NCI-H748 (cell line): ENCODE measurements around the gene MMP20.
"Not testable (repeated sequence)": the region's sequence is repeated elsewhere in the genome, so short reads cannot be mapped to it uniquely, and the experiment has no call there.

ENCODE experiments used
- DNase-seq: peaks from one replicate; lab custom pipeline; 2025; ENCODE audit not compliant: unreplicated experiment; lab: John Stamatoyannopoulos, UW

The MMP20 gene

DNA sequence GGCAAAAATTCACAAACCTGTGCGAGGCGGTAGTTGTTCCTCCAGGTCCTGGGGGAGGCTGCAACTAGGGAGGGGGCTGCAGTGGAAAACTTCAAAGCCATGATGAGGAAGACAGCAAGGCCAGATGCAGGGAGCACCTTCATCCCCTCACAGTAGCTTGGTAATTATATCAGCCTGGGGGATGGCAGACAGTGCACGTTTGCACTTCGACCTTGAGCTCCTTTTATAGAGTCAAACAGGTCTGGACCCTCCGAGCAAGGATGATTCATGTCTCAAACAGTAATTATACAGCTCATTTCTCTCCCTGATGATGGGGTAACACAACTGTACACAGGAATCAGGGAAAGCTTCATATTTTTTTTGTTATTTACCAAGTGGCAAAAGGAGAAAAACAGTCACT is at the start of gene MMP20:
Gene MMP20 (minus strand): TSS at position 156 of the 400 bp plus-strand sequence. CDS start 13 bp downstream, at position 143.
- no peak for DNase-seq

DNA sequence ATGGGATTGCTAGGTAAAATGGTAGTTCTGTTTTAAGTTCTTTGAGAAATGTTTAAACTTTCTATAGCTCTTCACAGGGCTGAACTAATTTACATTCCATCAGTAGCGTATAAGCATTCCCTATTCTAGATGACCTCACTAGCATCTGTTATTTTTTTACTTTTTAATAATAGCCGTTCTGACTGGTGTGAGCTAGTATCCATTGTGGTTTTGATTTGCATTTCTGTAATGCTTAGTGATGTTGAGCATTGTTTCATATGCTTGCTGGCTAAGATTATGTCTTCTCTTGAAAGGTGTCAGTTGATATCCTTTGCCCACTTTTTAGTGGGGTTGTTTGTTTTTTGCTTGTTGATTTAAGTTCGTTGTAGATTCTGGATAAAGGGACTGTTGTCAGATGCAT is 44.5 kb upstream of the MMP20 start:
- DNase-seq, result no peak

DNA sequence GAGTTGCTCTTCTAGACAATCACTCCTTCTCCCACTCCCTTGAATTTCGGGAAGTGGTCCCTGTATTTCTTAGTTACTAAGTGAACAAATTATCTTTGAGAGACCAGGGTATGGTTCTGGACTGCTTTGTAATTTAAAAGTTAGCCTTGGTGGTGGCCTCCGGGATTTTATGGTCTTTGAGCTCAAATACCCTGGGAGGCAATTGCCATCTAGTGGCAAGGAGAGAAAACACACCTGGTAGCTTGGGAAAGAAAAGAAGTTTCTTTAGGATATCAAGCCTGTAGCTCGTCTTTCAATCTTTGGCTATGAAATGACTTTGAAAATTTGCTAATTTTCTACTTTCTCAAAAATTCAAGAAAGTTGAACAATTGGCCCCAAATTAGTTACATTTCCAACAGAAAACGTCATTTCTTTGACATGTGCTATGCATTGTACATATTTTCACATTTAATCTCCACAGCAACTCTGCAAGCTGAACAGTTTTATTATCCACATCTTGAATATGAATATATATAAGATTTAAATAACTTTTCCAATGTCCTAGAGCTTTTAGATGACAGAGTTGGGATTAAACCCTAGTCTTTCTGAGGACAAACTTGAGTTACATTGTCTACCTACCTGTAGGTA is 41.3 kb upstream of the MMP20 start:
- DNase-seq, result peak; percentile 51

DNA sequence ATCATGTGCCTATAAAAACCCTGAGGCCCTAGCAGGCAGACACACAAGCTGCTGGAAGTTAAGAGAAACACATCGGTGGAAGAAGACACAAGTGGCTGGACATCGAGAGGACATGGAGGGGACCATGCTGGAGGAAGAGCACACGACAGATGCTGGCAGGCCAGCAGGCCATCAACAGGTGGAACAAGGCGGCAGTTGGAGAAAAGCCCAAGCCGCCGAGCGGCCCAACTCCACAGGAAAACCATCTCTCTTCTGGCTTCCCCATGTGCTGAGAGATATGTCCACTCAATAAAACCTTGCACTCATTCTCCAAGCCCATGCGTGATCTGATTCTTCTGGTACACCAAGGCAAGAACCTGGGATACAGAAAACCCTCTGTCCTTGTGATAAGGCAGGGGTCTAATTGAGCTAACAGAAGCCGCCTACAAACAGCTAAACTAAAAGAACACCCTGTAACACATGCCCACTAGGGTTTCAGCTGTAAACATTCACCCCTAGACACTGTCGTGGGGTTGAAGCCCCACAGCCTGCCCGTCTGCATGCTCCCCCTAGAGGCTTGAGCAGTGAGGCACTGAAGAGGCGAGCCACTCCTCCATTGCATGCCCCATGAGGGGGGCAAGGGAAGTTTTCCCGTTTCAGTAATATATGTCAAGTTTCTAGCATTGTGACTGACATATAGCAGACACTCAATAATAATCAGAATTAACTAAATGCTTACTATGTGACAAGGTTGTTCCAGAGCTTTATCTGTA is 39.0 kb upstream of the MMP20 start:
- no peak for DNase-seq

DNA sequence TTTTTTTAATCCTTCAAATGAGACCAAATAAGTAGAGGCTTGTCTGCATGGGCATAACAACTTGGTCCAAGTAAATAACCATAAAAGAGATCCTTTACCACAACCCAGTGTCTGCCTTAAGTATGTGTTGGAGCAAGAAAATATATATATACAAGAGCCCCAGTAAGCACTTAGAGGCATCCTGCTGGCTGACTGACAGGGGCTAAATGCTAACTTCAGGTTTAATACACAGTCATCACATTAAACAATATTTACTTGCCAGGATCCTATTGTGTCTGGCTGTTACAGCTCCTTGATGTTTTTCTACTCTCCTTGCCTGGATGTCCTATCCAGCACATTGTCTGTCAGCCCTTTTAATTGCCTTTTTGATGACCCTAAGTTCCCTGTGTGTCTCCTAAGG is 37.5 kb upstream of the MMP20 start:
- DNase-seq, result no peak

- no peak for DNase-seq
Observed at GRCh38 chr11:102661040-102661439, 35.9 kb upstream of the MMP20 start.

DNA sequence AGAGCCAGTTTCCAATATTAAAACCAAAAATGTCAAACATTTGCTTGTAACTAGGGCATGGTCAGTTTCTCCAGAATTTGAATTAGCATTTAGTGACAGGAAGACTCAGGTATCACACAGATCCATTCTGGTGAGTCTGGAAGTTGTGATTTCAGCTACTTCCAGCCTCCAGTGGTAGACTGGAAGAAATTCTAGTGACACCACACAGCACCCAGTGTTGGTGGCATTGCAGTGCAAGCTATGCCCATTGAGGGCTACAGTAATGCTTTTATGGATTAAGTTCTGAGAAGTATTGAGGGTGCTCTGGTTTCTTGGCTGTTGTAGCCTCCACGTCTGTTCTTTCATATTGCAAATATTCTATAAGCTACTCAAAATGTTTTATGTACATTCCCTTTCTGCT is 31.4 kb upstream of the MMP20 start:
- no peak for DNase-seq

GRCh38 chr11:102655547-102655946 is 30.4 kb upstream of the MMP20 start:
- DNase-seq, result no peak

- DNase-seq, result no peak
Observed at GRCh38 chr11:102654761-102655160, 29.6 kb upstream of the MMP20 start.

DNA sequence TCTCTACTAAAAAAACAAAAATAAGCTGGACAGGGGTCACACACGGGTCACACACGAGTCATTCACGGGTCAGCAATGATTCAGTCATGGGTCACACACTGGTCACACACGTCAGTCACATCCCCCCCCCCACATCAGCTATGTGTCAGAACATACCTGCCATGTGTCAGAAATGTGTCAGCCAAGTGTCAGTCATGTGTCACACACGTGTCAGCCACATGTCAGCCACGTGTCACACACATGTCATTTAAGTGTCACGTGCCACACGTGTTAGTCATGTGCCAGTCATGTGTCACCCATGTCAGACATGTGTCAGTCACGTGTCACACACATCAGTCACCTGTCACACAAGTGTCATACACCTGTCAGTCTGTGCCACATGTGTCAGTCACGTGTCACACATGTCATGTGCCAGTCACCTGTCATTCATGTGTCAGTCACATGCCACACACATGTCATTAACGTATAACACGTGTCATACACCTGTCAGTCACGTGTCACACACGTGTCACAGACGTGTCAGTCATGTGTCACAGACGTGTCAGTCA is 28.7 kb upstream of the MMP20 start:
- no peak for DNase-seq

DNA sequence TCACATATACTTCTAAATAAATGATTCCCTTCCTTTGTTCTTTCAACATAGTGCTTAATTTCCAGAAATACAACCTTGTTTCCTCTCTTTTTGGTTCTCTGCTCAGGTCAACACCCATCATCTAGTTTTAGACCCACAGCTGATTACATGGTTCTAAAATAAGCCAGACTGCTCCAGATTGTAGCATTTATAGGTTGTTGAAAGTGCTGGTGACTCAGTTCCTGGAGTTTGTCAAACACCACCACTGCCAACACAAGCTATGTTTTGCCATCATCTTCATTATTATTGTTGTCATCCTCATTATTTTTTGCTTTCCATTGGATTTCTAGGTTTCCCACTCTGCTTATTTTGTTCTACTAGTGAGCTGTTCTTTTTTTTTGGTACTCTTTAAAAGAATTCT is 22.3 kb upstream of the MMP20 start:
- DNase-seq, result no peak

GRCh38 chr11:102643941-102644340 is 18.8 kb upstream of the MMP20 start:
- DNase-seq, result no peak

DNA sequence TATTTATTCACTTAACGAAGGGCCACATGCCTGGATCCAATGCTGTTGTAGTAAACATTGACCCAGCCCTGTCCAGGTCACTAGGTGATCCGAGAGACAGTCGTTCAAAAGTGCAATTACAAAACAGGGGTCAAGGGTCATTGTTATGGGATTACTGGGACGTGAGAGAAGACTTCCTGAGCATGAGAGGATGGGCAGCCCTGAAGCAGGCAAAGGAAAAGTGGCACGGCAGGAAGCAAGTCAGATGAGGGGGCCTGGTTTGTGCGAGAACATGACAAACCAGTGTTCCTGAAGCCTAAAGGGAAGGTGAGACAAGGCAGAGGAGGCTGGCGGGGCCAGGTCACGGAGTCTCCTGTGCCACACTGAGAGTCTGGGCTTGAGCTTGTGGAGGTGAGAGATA is 15.8 kb upstream of the MMP20 start:
- no peak for DNase-seq

DNA sequence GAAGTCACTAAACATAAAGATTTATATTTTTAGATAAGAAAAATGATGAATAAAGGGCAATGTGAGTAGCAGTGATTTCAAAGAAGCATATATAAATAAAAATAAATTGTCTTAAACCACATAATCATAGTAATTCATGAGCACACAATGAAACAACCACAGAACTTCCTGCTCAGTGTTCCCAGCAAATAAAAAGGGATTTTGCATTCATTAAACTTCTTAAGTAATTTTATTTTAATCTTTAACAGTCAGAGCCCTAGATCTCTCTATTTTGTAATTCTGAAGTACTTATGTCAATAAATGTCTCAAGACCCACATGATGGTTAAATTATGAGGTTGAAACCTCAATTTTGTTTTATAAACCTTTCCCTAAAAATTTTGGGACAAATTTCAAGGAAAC is 14.5 kb upstream of the MMP20 start:
- DNase-seq, result no peak

- DNase-seq, result no peak
Observed at GRCh38 chr11:102637731-102638130, 12.6 kb upstream of the MMP20 start.

- no peak for DNase-seq
Observed at GRCh38 chr11:102633385-102634026, 8.4 kb upstream of the MMP20 start.

DNA sequence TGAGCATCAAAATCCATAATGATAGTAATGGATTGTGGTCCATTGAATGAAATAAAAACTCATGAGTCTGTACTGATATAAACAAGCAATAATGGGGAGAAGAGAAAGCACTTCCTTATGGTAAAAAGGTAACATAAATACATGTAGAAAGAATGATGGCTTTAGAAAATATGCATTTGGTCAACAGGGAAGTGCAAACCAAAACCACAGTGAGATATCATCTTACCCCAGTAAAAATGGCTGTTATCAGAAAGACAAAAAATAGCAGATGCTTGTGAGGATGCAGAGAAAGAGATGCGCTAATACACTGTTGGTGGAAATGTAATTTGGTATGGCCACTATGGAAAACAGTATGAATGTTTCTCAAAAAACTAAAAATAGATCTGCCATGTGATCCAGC is 6.9 kb upstream of the MMP20 start:
- no peak for DNase-seq

DNA sequence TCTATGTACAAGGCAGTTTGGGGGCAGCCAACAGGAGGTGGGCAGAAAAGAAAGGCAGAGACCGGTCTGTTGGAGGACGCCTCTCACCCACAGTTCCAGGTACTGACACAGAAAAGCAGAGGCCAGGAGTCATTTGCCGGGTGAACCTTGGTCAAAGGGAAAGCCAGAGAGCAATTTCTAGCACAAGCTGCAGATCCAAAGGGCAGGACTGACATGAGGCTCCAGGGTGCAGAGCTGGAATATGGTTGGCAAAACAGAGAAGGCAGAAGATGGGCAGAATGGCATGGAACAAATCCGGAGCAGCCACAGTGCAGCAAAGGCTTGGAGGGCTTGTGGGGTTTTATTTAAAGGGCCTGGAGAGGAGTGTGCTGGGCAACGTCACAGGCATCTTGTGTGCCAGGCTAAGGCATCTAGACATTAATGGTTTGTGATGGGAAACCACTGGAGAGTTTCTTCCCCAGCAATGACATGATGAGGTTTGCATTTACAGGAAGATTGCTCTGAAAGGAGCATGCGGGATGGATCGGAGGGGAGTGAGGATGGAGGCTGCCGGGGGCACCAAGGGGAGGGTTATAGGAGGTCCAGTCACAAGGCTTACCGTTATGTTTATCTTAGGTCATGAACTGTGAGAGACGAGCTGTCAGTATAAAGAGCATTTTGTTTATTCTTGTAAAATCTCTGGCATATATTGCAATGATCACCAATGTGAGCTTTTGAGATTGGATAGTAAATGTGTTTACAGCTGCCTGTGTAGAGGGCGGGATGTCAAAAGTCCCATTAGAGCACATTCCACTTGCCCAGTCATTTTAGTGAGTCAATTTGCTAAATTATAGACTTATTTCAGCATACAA is 5.7 kb upstream of the MMP20 start:
- no peak for DNase-seq

- DNase-seq, result not testable (repeated sequence)
Observed at GRCh38 chr11:102629908-102630307, 4.8 kb upstream of the MMP20 start.

DNA sequence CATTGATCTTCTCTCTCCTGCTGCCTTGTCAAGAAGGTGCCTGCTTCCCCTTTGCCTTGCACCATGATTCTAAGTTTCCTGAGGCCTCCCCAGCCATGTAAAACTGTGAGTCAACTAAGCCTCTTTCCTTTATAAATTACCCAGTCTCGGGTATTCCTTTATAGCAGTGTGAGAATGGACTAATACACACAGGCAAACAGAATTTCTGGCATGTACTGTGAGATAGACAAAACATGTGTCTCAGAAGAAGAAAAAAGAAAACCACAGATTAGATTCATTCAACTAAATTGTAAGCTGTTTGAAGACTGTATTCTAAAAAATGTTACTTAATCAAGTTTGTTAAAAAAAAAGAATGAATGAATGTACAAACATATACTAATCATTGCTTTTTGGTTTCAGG is 1.5 kb upstream of the MMP20 start:
- no peak for DNase-seq

- DNase-seq, result no peak
Observed at GRCh38 chr11:102623998-102624397, 1.1 kb downstream of the MMP20 start.
